K562 (cell line): Measurements from ENCODE around the gene LIPE. TPM values are rescaled to one million over a fixed set of nuclear protein-coding genes. Genes with fewer than 3 reads are reported as not detected.
A peak's percentile ranks its signal among the peaks of the same experiment; 100 is the strongest.

Experiments
- ATAC-seq: fragments of 200-7000 bp; cut with Tn5 transposase; 3 replicates; pipeline ENCODE4 v1.9.1; 2020; ENCODE audit warnings: moderate library complexity
- BruUV-seq: library from RNA; stranded (reverse); fragments of 400-500 nt; replicated peaks from 2 replicates; lab custom pipeline; 2021; lab: Mats Ljungman, UMichigan
- CTCF ChIA-PET: fragments of 300-600 bp; formaldehyde crosslinking; extraction: SDS; loops from one replicate; lab custom pipeline; 2021; ENCODE audit warnings: low intra/inter-chr PET ratio; lab: Yijun Ruan, JAX
- POLR2A ChIA-PET: fragments of 300-600, 350-650 bp; sonication (Branson Sonifier 250); formaldehyde crosslinking; extraction: SDS; loops from one replicate; lab custom pipeline; 2021; ENCODE audit warnings: antibody characterized with exemption, inconsistent platforms; lab: Yijun Ruan, JAX
- DNase-seq, 4 experiments: peaks; one replicate each; pipeline versions ENCODE4 v3.0.0 to v3.0.0-alpha.2; 2011 to 2018; ENCODE audit warnings: low spot score in 3 of 4, mixed read lengths in 3 of 4; ENCODE audit errors: extremely low read depth in 1 of 4
- FAIRE-seq: peaks from 2 replicates; lab custom pipeline; 2011; peaks lifted over from hg19 to GRCh38; lab: Jason Lieb, UNC
- H2AFZ ChIP-seq: 2 replicates; pipeline ENCODE4 v1.6.0; 2011; ENCODE audit warnings: low read depth, low read length, control low read depth, inconsistent platforms
- H3K27ac ChIP-seq: fragments of 200-600 bp; 3 replicates; pipeline ENCODE4 v1.8.0; 2011; ENCODE audit warnings: low read depth, mild to moderate bottlenecking, control low read depth, inconsistent platforms, low read length, moderate library complexity, mixed read lengths; ENCODE audit errors: extremely low read depth
- H3K27me3 ChIP-seq, 2 experiments: fragments of 300-600 bp in 1 of 2; 2 replicates in 1 of 2; 3 replicates in 1 of 2; pipeline versions ENCODE4 v1.6.0 to v1.8.0; 2011; ENCODE audit warnings: inconsistent platforms in 2 of 2, low read length in 2 of 2, mild to moderate bottlenecking in 1 of 2, mixed read lengths in 1 of 2, moderate library complexity in 1 of 2; ENCODE audit not compliant: control insufficient read depth in 2 of 2, insufficient read depth in 2 of 2
- H3K36me3 ChIP-seq: fragments of 300-600 bp; 3 replicates; pipeline ENCODE4 v1.8.0; 2011; ENCODE audit warnings: mild to moderate bottlenecking, low read length, inconsistent platforms; ENCODE audit not compliant: control insufficient read depth, insufficient read depth
- H3K4me1 ChIP-seq, 2 experiments: fragments of 200-600 bp in 1 of 2; replicated peaks in 1 of 2; 2 replicates in 1 of 2; 3 replicates in 1 of 2; pipeline versions ENCODE4 v1.5.1 to v1.8.0; 2011; ENCODE audit warnings: inconsistent platforms in 2 of 2, low read length in 2 of 2, mild to moderate bottlenecking in 1 of 2, mixed read lengths in 1 of 2, moderate library complexity in 1 of 2; ENCODE audit not compliant: control insufficient read depth in 2 of 2, insufficient read depth in 2 of 2
- H3K4me2 ChIP-seq: 2 replicates; pipeline ENCODE4 v1.6.1; 2011; ENCODE audit warnings: low read length, control low read depth, inconsistent platforms, mixed read lengths; ENCODE audit not compliant: insufficient read depth
- H3K4me3 ChIP-seq: fragments of 200-600 bp; sonication (generic), shearing (Covaris generic); 2 replicates; pipeline ENCODE4 v1.5.1; 2016; ENCODE audit warnings: control low read depth, inconsistent platforms
- H3K79me2 ChIP-seq: fragments of 200-600 bp; 3 replicates; pipeline ENCODE4 v1.8.0; 2011; ENCODE audit warnings: low read length, inconsistent platforms; ENCODE audit not compliant: control insufficient read depth, insufficient read depth
- H3K9ac ChIP-seq, 2 experiments: 2 replicates each; pipeline versions ENCODE4 v1.6.0 to v1.6.1; 2011; ENCODE audit warnings: low read depth in 2 of 2, low read length in 2 of 2, control low read depth in 1 of 2, inconsistent platforms in 1 of 2, mild to moderate bottlenecking in 1 of 2, mixed read lengths in 1 of 2; ENCODE audit not compliant: insufficient read depth in 1 of 2
- H3K9me1 ChIP-seq: one replicate; pipeline ENCODE4 v1.6.0; 2011; ENCODE audit warnings: inconsistent platforms, mild to moderate bottlenecking, low read length, moderate library complexity; ENCODE audit not compliant: control insufficient read depth, insufficient read depth
- H3K9me3 ChIP-seq: replicated peaks from 2 replicates; pipeline ENCODE4 v1.5.1; 2011; ENCODE audit warnings: low read depth, low read length, inconsistent platforms; ENCODE audit not compliant: control insufficient read depth, insufficient read depth
- H4K20me1 ChIP-seq: replicated peaks from 2 replicates; pipeline ENCODE4 v1.6.1; 2011; ENCODE audit warnings: low read length, inconsistent platforms, mixed read lengths; ENCODE audit not compliant: control insufficient read depth, insufficient read depth
- CBX1 ChIP-seq: sonication (generic); IDR thresholded peaks from 2 replicates; pipeline ENCODE4 v1.6.1; 2016; ENCODE audit warnings: antibody characterized with exemption, low read depth, mild to moderate bottlenecking
- ID3 ChIP-seq, 2 experiments: fragments of 250-450 bp in 1 of 2; fragments of 450-650 bp in 1 of 2; sonication (Bioruptor Pico) in 1 of 2; IDR thresholded peaks; 2 replicates each; pipeline versions ENCODE4 v1.6.1 to v1.8.0; 2016 to 2021; ENCODE audit warnings: mild to moderate bottlenecking in 2 of 2, moderate library complexity in 2 of 2, missing compliant biosample characterization in 1 of 2, missing genetic modification characterization in 1 of 2
- MYC ChIP-seq, 2 experiments: fragments of 250-450 bp in 1 of 2; sonication (Bioruptor Pico) in 1 of 2; IDR thresholded peaks; 2 replicates each; pipeline versions ENCODE4 v1.5.1 to v1.6.1; 2012 to 2021; ENCODE audit warnings: low read depth in 2 of 2, borderline replicate concordance in 1 of 2, improper control_type of control experiment in 1 of 2, low read length in 1 of 2, mild to moderate bottlenecking in 1 of 2, moderate library complexity in 1 of 2
- NRF1 ChIP-seq, 2 experiments: fragments of 450-650 bp; IDR thresholded peaks in 1 of 2; conservative IDR thresholded peaks in 1 of 2; 2 replicates each; pipeline ENCODE4 v1.6.1; 2014; ENCODE audit warnings: mild to moderate bottlenecking in 2 of 2
- POLR3A ChIP-seq: IDR thresholded peaks from 2 replicates; pipeline ENCODE4 v1.6.1; 2011; ENCODE audit warnings: borderline replicate concordance, mild to moderate bottlenecking, moderate library complexity; ENCODE audit not compliant: insufficient read length, insufficient read depth; ENCODE audit errors: extremely low read depth
- RAD21 ChIP-seq, 2 experiments: fragments of 250-450 bp in 1 of 2; fragments of 450-650 bp in 1 of 2; sonication (Bioruptor Pico) in 1 of 2; formaldehyde crosslinking in 1 of 2; IDR thresholded peaks in 1 of 2; conservative IDR thresholded peaks in 1 of 2; 2 replicates each; pipeline versions ENCODE4 v1.4.0 to v1.8.0; 2020 to 2022; ENCODE audit warnings: mild to moderate bottlenecking in 2 of 2, moderate library complexity in 1 of 2
- ZFP30 ChIP-seq: fragments of 250-450 bp; sonication (Bioruptor Pico); IDR thresholded peaks from 2 replicates; pipeline ENCODE4 v1.8.0; 2022; ENCODE audit warnings: moderate library complexity, mild to moderate bottlenecking, inconsistent platforms, borderline replicate concordance
- ZNF740 ChIP-seq, 3 experiments: fragments of 200-800 bp in 1 of 3; sonication (Bioruptor generic) in 1 of 3; sonication (generic) in 1 of 3; formaldehyde crosslinking in 1 of 3; IDR thresholded peaks; 2 replicates each; pipeline versions ENCODE4 v1.6.1 to v1.8.0; 2016 to 2022; ENCODE audit warnings: mild to moderate bottlenecking in 2 of 3, missing compliant biosample characterization in 2 of 3, missing genetic modification characterization in 2 of 3, missing genetic modification reagents in 1 of 3
- WGBS: fragments of 100-300 bp; shearing (Covaris generic); methylation state at CpG from one replicate; pipeline ENCODE4 v1.1.6; 2016; ENCODE audit warnings: low coverage, mixed read lengths; ENCODE audit not compliant: insufficient coverage; ENCODE audit errors: missing lambda C conversion rate; 5-methylcytosine and 5-hydroxymethylcytosine counted together
- in situ Hi-C: fragments of 300-500 bp; cut with MboI; formaldehyde crosslinking; loops from 4 replicates; pipeline ENCODE4 v1.15.0; 2018; ENCODE audit warnings: inconsistent platforms, mixed read lengths
- intact Hi-C: fragments of 100-400 bp; cut with micrococcal nuclease; formaldehyde crosslinking; loops from 2 replicates; pipeline ENCODE4 v1.14.2; 2022
- polyA plus RNA-seq, 8 experiments: library from polyadenylated mRNA; depleted of rRNA in 4 of 8; stranded (reverse) in 5 of 8; unstranded in 3 of 8; fragments of >200 nt; fragmentation: Nextera tagmentation in 2 of 8; fragmentation: Illumina TruSeq in 1 of 8; extraction: Ambion mirVana in 2 of 8; extraction: Trizol in 1 of 8; gene quantifications; 2 replicates each; pipeline versions ENCODE4 v1.2.1 to v1.2.3, GENCODE V29; 2011 to 2014; ENCODE audit warnings: inconsistent platforms in 1 of 8, missing spikeins in 1 of 8
- total RNA-seq, 7 experiments: library from RNA; depleted of rRNA in 6 of 7; stranded (reverse); fragments of >200 nt in 6 of 7; fragmentation: Illumina TruSeq in 2 of 7; extraction: Trizol in 2 of 7; gene quantifications; 2 replicates each; pipeline versions ENCODE4 v1.2.1 to v1.2.3, GENCODE V29; 2011 to 2021; ENCODE audit warnings: low replicate concordance in 1 of 7

The LIPE gene
- total and polyA plus RNA-seq, 9 of the 15 experiments (the other 6 are each of a cell fraction or from before 2014, with no cell fraction given), result 0.22 TPM; not detected in 8

DNA sequence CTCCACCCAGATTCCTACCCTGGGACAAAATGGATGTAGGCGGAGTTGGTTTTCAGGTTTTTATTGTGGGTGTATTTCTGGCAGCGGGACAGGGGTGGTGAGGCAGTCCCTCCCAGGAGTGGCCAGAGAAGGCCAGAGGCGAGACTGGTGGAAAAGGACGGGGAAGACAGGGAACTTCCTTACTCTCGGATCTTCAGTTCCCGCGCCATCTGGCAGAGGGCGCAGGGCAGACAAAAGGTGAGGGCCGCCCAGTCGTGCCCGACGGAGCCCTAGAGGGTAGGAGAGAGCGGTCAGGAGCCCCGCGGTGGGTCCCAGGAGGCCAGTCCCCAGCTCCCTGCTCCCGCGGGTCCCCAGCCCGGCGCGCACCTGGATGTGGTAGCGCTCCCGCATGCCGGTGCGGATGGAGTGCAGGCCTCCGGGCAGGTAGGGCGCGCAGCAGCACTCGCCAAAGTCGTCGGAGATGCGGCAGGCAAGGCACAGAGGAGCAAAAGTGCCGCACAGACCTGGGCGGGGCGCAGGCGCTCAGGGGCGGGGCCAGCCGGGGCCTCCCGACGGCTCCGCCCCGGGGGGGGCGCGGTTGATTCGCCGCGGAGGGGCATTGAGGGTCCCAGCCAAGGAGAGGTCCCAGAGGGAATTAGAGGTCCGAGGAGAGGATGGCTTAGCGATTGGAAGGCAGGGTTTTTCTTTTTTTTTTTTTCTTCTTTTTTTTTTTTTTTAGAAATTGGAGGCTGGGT lies 40.0 kb downstream of the LIPE start:
- Histone ChIP-seq H3K9me3 (no peaks in the 10 kb centered on the region), H3K27me3 (peaks cover 28 to 37% of the 10 kb centered on the region in 2 experiments), H3K79me2 (no peaks in the 10 kb centered on the region), H3K4me3 (peak overlapping the region; percentile 32), H3K36me3 (no peaks in the 10 kb centered on the region), H3K4me2 (peak overlapping the region; percentile 63), H3K27ac (no peak overlapping the region), H3K9ac (peak overlapping the region in 1 of 2 experiments; percentile 79; a peak in 2 of 4 replicates), H3K9me1 (no peaks in the 10 kb centered on the region), H3K4me1 (peaks cover 0 to 17% of the 10 kb centered on the region in 2 experiments; a peak in 2 of 5 replicates), H2AFZ (peak overlapping the region; percentile 79), H4K20me1 (no peaks in the 10 kb centered on the region)
- 1% methylated on average over 24 of the region's 48 CpGs for WGBS
- POLR2A ChIA-PET, result interaction anchor here (0.7 to 1.1 kb wide), 3 partner anchors 10 to 169 kb away, joined by 3 to 8 read pairs (median 3); no protein-coding TSS in a partner anchor
- peak; percentile 96 for ATAC-seq
- peak; percentile 6 for FAIRE-seq
- BruUV-seq, result no TSS peak
- peak; percentile 69 to 88 (median 86) for DNase-seq
- intact Hi-C loops (no loop called here), in situ Hi-C loops (no loop called here)
- CTCF ChIA-PET, result interaction anchor here (1.4 kb wide), 1 partner anchor 52 kb away, joined by 4 read pairs; no protein-coding TSS in a partner anchor
- TF ChIP-seq NRF1 (conservative IDR thresholded peaks at IDR 0.05 in 1 of 2, IDR thresholded peaks at IDR 0.05 in 1 of 2), result peak; percentile 83 to 85
- TF ChIP-seq MYC (IDR thresholded peaks at IDR 0.05; ENCODE audit: low read depth, low read length), result 0 out of 2 replicates have a peak, but pooled peaks have one; percentile 10
- TF ChIP-seq MYC (CRISPR knock-in tag; IDR thresholded peaks at IDR 0.05; ENCODE audit: borderline replicate concordance, low read depth), result no peak
- no peak for TF ChIP-seq ZFP30 (CRISPR knock-in tag)
- no peak for TF ChIP-seq ID3 (CRISPR knock-in tag; IDR thresholded peaks at IDR 0.05)
- 0 out of 2 replicates have a peak, but pooled peaks have one; percentile 25 for TF ChIP-seq ID3 (tag; IDR thresholded peaks at IDR 0.05)
- peak in 1 of 2 experiments; percentile 53; a peak in 3 of 4 replicates for TF ChIP-seq RAD21 (CRISPR knock-in tag; conservative IDR thresholded peaks at IDR 0.05 in 1 of 2, IDR thresholded peaks at IDR 0.05 in 1 of 2)
- no peak for TF ChIP-seq ZNF740 (CRISPR knock-in tag; IDR thresholded peaks at IDR 0.05)
- peak in 1 of 2 experiments; percentile 47; a peak in 2 of 4 replicates for TF ChIP-seq ZNF740 (tag; IDR thresholded peaks at IDR 0.05)
- TF ChIP-seq CBX1, result 0 out of 2 replicates have a peak, but pooled peaks have one; percentile 30
- no peak for TF ChIP-seq POLR3A
